Panc1 (cell line): ENCODE measurements around the gene TMEM14C. TPM values are rescaled to one million over a fixed set of nuclear protein-coding genes. Genes with fewer than 3 reads are reported as not detected.
"Not testable (repeated sequence)": the region's sequence is repeated elsewhere in the genome, so short reads cannot be mapped to it uniquely, and the experiment has no call there.

Experiments used
- ATAC-seq: fragments of 200-7000 bp; cut with Tn5 transposase; 2 replicates; pipeline ENCODE4 v1.9.1; 2020; ENCODE audit warnings: mild to moderate bottlenecking, moderate library complexity
- BruUV-seq: library from RNA; stranded (reverse); fragments of 400-500 nt; replicated peaks from 2 replicates; lab custom pipeline; 2021; lab: Mats Ljungman, UMichigan
- CTCF ChIA-PET: fragments of 300-600 bp; sonication (Branson Sonifier 250); formaldehyde crosslinking; loops from one replicate; lab custom pipeline; 2022; ENCODE audit warnings: antibody characterized with exemption; lab: Charles Lee
- POLR2A ChIA-PET: fragments of 300-600 bp; sonication (Branson Sonifier 250); formaldehyde crosslinking; loops from one replicate; lab custom pipeline; 2022; ENCODE audit warnings: antibody characterized with exemption; lab: Charles Lee
- DNase-seq: peaks from one replicate; pipeline ENCODE4 v3.0.0-alpha.2; 2010; ENCODE audit warnings: low read depth, low spot score
- H3K27ac ChIP-seq: 2 replicates; pipeline ENCODE4 v1.5.1; 2011; ENCODE audit warnings: mild to moderate bottlenecking, low read length, inconsistent platforms
- H3K27me3 ChIP-seq: fragments of 200-500 bp; sonication (Bioruptor generic); 2 replicates; pipeline ENCODE4 v1.6.0; 2014; ENCODE audit warnings: low read length, inconsistent platforms; ENCODE audit not compliant: control insufficient read depth, insufficient read depth
- H3K36me3 ChIP-seq: fragments of 200-500 bp; sonication (Bioruptor generic); 2 replicates; pipeline ENCODE4 v1.5.1; 2014; ENCODE audit warnings: inconsistent platforms, mild to moderate bottlenecking, low read length, moderate library complexity; ENCODE audit not compliant: control insufficient read depth, insufficient read depth
- H3K4me1 ChIP-seq: 2 replicates; pipeline ENCODE4 v1.5.1; 2011; ENCODE audit warnings: inconsistent platforms, mild to moderate bottlenecking, low read length, moderate library complexity; ENCODE audit not compliant: control insufficient read depth, insufficient read depth
- H3K4me3 ChIP-seq, 2 experiments: 2 replicates each; pipeline ENCODE4 v1.5.1; 2011 to 2012; ENCODE audit warnings: low read depth in 2 of 2, low read length in 2 of 2, mild to moderate bottlenecking in 2 of 2, inconsistent platforms in 1 of 2, moderate library complexity in 1 of 2
- H3K9me3 ChIP-seq: fragments of 200-500 bp; sonication (Bioruptor generic); 2 replicates; pipeline ENCODE4 v1.5.1; 2014; ENCODE audit warnings: low read depth, mild to moderate bottlenecking, inconsistent platforms, low read length, moderate library complexity; ENCODE audit not compliant: control insufficient read depth, insufficient read depth
- CTCF ChIP-seq: fragments of 450-650 bp; IDR thresholded peaks from 2 replicates; pipeline ENCODE4 v1.5.1; 2017; ENCODE audit warnings: mild to moderate bottlenecking
- POLR2AphosphoS5 ChIP-seq: IDR thresholded peaks from 2 replicates; pipeline ENCODE4 v1.6.1; 2012; ENCODE audit warnings: mild to moderate bottlenecking, low read depth, low read length, moderate library complexity
- REST ChIP-seq, 2 experiments: IDR thresholded peaks; 2 replicates each; pipeline ENCODE4 v1.6.1; 2011 to 2012; ENCODE audit warnings: low read depth in 2 of 2, control low read depth in 1 of 2, low read length in 1 of 2, mild to moderate bottlenecking in 1 of 2, moderate library complexity in 1 of 2; ENCODE audit not compliant: insufficient read depth in 1 of 2
- SIN3A ChIP-seq: IDR thresholded peaks from 2 replicates; pipeline ENCODE4 v1.6.1; 2012; ENCODE audit warnings: low read depth, mild to moderate bottlenecking, low read length, moderate library complexity, borderline replicate concordance; ENCODE audit not compliant: insufficient read depth
- TCF7L2 ChIP-seq: IDR thresholded peaks from 2 replicates; pipeline ENCODE4 v1.6.1; 2011; ENCODE audit warnings: mild to moderate bottlenecking, low read depth, low read length, inconsistent platforms
- in situ Hi-C: cut with HindIII; loops from 2 replicates; pipeline ENCODE4 v1.10.0; 2016; ENCODE audit warnings: low sequenced_read_pairs, low pct_unique_long_range_greater_than_20kb
- intact Hi-C: fragments of 100-400 bp; cut with micrococcal nuclease; formaldehyde crosslinking; loops from one replicate; pipeline ENCODE4 v1.10.0; 2022; ENCODE audit not compliant: unreplicated experiment
- total RNA-seq: library from RNA; stranded (reverse); gene quantifications from one replicate; pipeline ENCODE4 v1.2.1, GENCODE V29; 2021; ENCODE audit not compliant: unreplicated experiment

Gene TMEM14C
- total RNA-seq, 1 experiment from 2014 or later, result 159 TPM

- BruUV-seq, result no TSS peak
- intact Hi-C loops (no loop called here), in situ Hi-C loops (no loop called here)
- POLR2A ChIA-PET, result interaction anchor here (0.6 kb wide), 1 partner anchor 29 kb away, joined by 3 read pairs; no protein-coding TSS in a partner anchor
- Histone ChIP-seq H3K27ac (no peak overlapping the region), H3K4me3 (peak overlapping the region in 1 of 2 experiments; percentile 11; a peak in 1 of 4 replicates), H3K36me3 (no peaks in the 10 kb centered on the region), H3K4me1 (peaks cover 16% of the 10 kb centered on the region), H3K9me3 (no peaks in the 10 kb centered on the region), H3K27me3 (no peaks in the 10 kb centered on the region)
- CTCF ChIA-PET, result no interaction called here
- DNase-seq (no peak), ATAC-seq (no peak)
- TF ChIP-seq CTCF (no peak), TCF7L2 (no peak), SIN3A (no peak), POLR2AphosphoS5 (no peak), REST (IDR thresholded peaks at IDR 0.05; ENCODE audit: insufficient read depth in 1 of 2, low read depth in 2 of 2, low read length in 1 of 2) (no peak)
Observed at GRCh38 chr6:10720265-10720959, 2.5 kb upstream of the TMEM14C start.

- H3K27me3 ChIP-seq, result not testable (repeated sequence)
- H3K27ac ChIP-seq, result peak overlapping the region; percentile 95
Observed at GRCh38 chr6:10720960-10721849, 1.7 kb upstream of the TMEM14C start.

More at GRCh38 chr6:10720960-10721849, 1.7 kb upstream of the TMEM14C start:
- CTCF ChIA-PET, result interaction anchor here (0.6 kb wide), 1 partner anchor 39 kb away, joined by 5 read pairs; no protein-coding TSS in a partner anchor
- POLR2A ChIA-PET, intact Hi-C loops, in situ Hi-C loops, H3K36me3 ChIP-seq, DNase-seq, H3K4me3 ChIP-seq, ATAC-seq, BruUV-seq, H3K9me3 ChIP-seq: not testable (repeated sequence)
- H3K4me1 ChIP-seq, result peaks cover 18% of the 10 kb centered on the region
